Right lobe of liver (tissue), 4 donors: ENCODE data around the gene INPP5A.

ENCODE experiments used
- CTCF ChIP-seq, 4 donors: fragments of 200-600 bp in 3 of 4; fragments of 450-650 bp in 1 of 4; IDR thresholded peaks; one replicate each; pipeline versions ENCODE4 v1.5.1 to v1.8.0; 2016 to 2022; ENCODE audit warnings: antibody characterized with exemption in 4 of 4, mild to moderate bottlenecking in 2 of 4
- POLR2A ChIP-seq: fragments of 450-650 bp; IDR thresholded peaks from one replicate; pipeline ENCODE4 v1.6.1; 2017; ENCODE audit warnings: antibody characterized with exemption, mild to moderate bottlenecking
- donor health status: DM: no; HTN: no; CAD: no.
- donor health status: DM: no; HTN: no; CAD: no.
- donor health status: DM: no; HTN: yes; CAD: no.

DNA sequence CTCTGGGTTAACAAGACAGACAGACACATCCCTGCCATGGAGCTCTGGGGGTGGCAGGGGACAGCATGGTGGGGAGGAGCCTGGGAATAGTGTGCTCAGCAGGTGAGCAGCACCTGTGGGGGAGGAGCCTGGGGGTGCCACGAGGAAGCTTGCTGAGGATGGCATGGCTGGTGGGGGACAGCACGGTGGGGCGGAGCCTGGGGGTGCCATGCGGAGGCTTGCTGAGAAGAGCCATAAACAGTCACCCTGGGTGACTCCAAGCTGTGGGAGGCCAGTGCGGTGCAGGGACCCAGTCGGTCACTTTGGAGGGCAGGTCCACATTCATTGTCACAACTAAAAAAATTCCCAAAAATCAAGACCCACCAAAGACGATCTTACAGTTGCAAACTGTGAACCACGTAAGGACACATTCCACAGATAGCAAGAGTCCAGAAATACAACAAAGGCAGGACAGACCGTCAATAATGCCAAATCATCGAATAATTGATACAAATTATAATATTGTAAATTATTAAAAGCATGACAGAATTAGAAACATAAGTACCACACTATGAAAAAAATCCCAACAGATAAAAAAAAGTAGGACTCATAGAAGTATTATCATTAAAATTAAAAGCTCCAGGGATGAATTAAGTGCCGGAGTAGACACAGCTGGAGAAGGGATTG lies 223.9 kb downstream of the INPP5A start:
- TF ChIP-seq POLR2A (no peak), CTCF (IDR thresholded peaks at IDR 0.05) (no peak)
